ENCODE measurements around the gene ZNF446. TPM values are rescaled to one million over a fixed set of nuclear protein-coding genes. Genes with fewer than 3 reads are reported as not detected.

The ZNF446 gene
- total RNA-seq, 1 donor from 2014 or later = 15.5 TPM

- no peak for DNase-seq (ENCODE audit: extremely low spot score, unreplicated experiment)
- no peaks in the 10 kb centered on the region for H3K9me3 Mint-ChIP-seq (ENCODE audit: unreplicated experiment)
- H3K27me3 Mint-ChIP-seq (ENCODE audit: unreplicated experiment) = no peaks in the 10 kb centered on the region
- peaks cover 28% of the 10 kb centered on the region for H3K4me1 Mint-ChIP-seq (ENCODE audit: unreplicated experiment)
- peak overlapping the region; percentile 98 for H3K27ac Mint-ChIP-seq (ENCODE audit: unreplicated experiment)
- peak overlapping the region; percentile 97 for H3K4me3 Mint-ChIP-seq (ENCODE audit: unreplicated experiment)
- peaks cover 10% of the 10 kb centered on the region for H3K36me3 Mint-ChIP-seq (ENCODE audit: unreplicated experiment)
- no peak for TF ChIP-seq CTCF (IDR thresholded peaks at IDR 0.05)
These were observed 44.1 kb downstream of the ZNF446 start for GRCh38 chr19:58520257-58520599.

- Mint-ChIP-seq H3K9me3 (ENCODE audit: unreplicated experiment) (no peaks in the 10 kb centered on the region), H3K27ac (ENCODE audit: unreplicated experiment) (no peak overlapping the region), H3K4me1 (ENCODE audit: unreplicated experiment) (peaks cover 21% of the 10 kb centered on the region), H3K4me3 (ENCODE audit: unreplicated experiment) (peak overlapping the region; percentile 44), H3K27me3 (ENCODE audit: unreplicated experiment) (no peaks in the 10 kb centered on the region), H3K36me3 (ENCODE audit: unreplicated experiment) (no peaks in the 10 kb centered on the region)
- TF ChIP-seq CTCF (IDR thresholded peaks at IDR 0.05) = no peak
- no peak for DNase-seq (ENCODE audit: extremely low spot score, unreplicated experiment)
These were observed 45.5 kb downstream of the ZNF446 start for GRCh38 chr19:58521651-58522050.

- no peak overlapping the region for H3K27ac Mint-ChIP-seq (ENCODE audit: unreplicated experiment)
- no peak for TF ChIP-seq CTCF (IDR thresholded peaks at IDR 0.05)
- H3K36me3 Mint-ChIP-seq (ENCODE audit: unreplicated experiment) = no peaks in the 10 kb centered on the region
- no peak for DNase-seq (ENCODE audit: extremely low spot score, unreplicated experiment)
- peaks cover 21% of the 10 kb centered on the region for H3K4me1 Mint-ChIP-seq (ENCODE audit: unreplicated experiment)
- no peaks in the 10 kb centered on the region for H3K9me3 Mint-ChIP-seq (ENCODE audit: unreplicated experiment)
- no peak overlapping the region for H3K4me3 Mint-ChIP-seq (ENCODE audit: unreplicated experiment)
- H3K27me3 Mint-ChIP-seq (ENCODE audit: unreplicated experiment) = no peaks in the 10 kb centered on the region
These were observed 46.6 kb downstream of the ZNF446 start for GRCh38 chr19:58522709-58523108.

- no peak for TF ChIP-seq CTCF (IDR thresholded peaks at IDR 0.05)
- no peak overlapping the region for H3K27ac Mint-ChIP-seq (ENCODE audit: unreplicated experiment)
- no peak for DNase-seq (ENCODE audit: extremely low spot score, unreplicated experiment)
- no peaks in the 10 kb centered on the region for H3K4me1 Mint-ChIP-seq (ENCODE audit: unreplicated experiment)
- H3K27me3 Mint-ChIP-seq (ENCODE audit: unreplicated experiment) = peaks cover 30% of the 10 kb centered on the region
- H3K4me3 Mint-ChIP-seq (ENCODE audit: unreplicated experiment) = no peak overlapping the region
- H3K36me3 Mint-ChIP-seq (ENCODE audit: unreplicated experiment) = no peaks in the 10 kb centered on the region
- H3K9me3 Mint-ChIP-seq (ENCODE audit: unreplicated experiment) = no peaks in the 10 kb centered on the region
These were observed 53.3 kb downstream of the ZNF446 start for GRCh38 chr19:58529405-58529804.

Other genes starting within 250 kb of the ZNF446 start
- gene ZNF544, start 247.4 kb upstream of the ZNF446 start, total RNA-seq = 25.2 and 25.7 TPM in 2 replicates
- 10.7 and 10.9 TPM in 2 replicates for gene ZNF8, start 197.4 kb upstream of the ZNF446 start, total RNA-seq
- 28.7 and 36.2 TPM in 2 replicates for gene ERVK3-1, start 171.0 kb upstream of the ZNF446 start, total RNA-seq
- gene ZSCAN22, start 149.4 kb upstream of the ZNF446 start, total RNA-seq = 3.7 and 4.1 TPM in 2 replicates
- 39.8 and 40.0 TPM in 2 replicates for gene A1BG, start 122.9 kb upstream of the ZNF446 start, total RNA-seq
- 1.4 and 2.7 TPM in 2 replicates for gene ZNF497, start 113.6 kb upstream of the ZNF446 start, total RNA-seq
- 2.5 and 3.0 TPM in 2 replicates for gene ZNF837, start 95.3 kb upstream of the ZNF446 start, total RNA-seq
- gene RPS5, start 89.1 kb upstream of the ZNF446 start, total RNA-seq = 933 and 942 TPM in 2 replicates
- gene RNF225, start 80.7 kb upstream of the ZNF446 start, total RNA-seq = not detected in 2 replicates
- 11.8 and 12.1 TPM in 2 replicates for gene ZNF584, start 67.7 kb upstream of the ZNF446 start, total RNA-seq
- 0.71 and 1.2 TPM in 2 replicates for gene ZNF132, start 36.2 kb upstream of the ZNF446 start, total RNA-seq
- gene ZNF324B, start 24.7 kb upstream of the ZNF446 start, total RNA-seq = 7.4 and 8.2 TPM in 2 replicates
- 12.9 and 14.8 TPM in 2 replicates for gene ZNF324, start 9.3 kb upstream of the ZNF446 start, total RNA-seq
- 7.5 and 8.8 TPM in 2 replicates for gene SLC27A5, start 35.6 kb downstream of the ZNF446 start, total RNA-seq
- 16.7 and 17.2 TPM in 2 replicates for gene ZBTB45, start 43.5 kb downstream of the ZNF446 start, total RNA-seq
- gene TRIM28, start 67.7 kb downstream of the ZNF446 start, total RNA-seq = 333 and 354 TPM in 2 replicates
- 130 and 132 TPM in 2 replicates for gene CHMP2A, start 78.8 kb downstream of the ZNF446 start, total RNA-seq
- gene UBE2M, start 82.3 kb downstream of the ZNF446 start, total RNA-seq = 76.2 and 78.3 TPM in 2 replicates
- 25.3 and 30.9 TPM in 2 replicates for gene MZF1, start 97.0 kb downstream of the ZNF446 start, total RNA-seq

All from osteocyte (in vitro differentiated cells).